Measurements from ENCODE around the gene LRTM2. TPM values are rescaled to one million over a fixed set of nuclear protein-coding genes. Genes with fewer than 3 reads are reported as not detected.

The LRTM2 gene
- total RNA-seq, 1 experiment from 2014 or later: 0.07 TPM

DNA sequence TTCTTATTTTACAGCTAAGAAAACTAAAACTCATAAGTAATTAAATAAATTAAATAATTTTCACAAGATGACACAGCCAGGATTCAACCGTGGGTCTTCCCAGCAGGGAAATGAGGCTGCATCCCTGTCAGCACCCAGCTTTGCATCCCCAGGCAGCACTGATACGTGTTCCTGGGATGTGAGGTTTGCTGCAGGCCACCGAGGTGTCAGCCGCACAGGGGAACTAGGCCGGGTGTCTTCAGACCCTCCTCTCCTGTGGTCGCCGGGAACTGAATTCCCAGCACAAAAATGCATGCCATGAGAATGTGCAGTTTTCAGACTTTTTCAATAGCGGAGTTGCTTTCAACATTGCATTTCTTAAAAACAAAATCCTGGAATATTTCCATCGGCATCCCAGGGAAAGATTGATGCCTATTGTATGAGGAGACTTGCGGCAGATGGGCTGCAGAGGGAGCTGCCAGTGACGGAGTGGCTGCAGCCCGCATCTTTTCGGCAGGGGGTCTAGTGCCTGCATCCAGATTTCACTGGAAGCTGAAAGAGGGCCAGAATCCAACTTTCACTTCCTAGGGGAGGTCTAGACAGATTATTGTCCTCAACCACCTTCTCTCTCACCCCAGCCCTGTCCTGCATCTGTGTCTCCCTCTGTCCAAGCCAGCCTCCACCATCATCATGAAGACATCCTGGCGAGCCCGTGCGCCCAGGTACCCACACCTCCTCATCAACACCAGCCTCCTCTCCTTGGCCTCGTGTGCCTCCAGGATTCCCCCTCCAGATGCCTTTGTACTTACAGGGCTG lies 12.6 kb downstream of the LRTM2 start:
- TF ChIP-seq ZFX (IDR thresholded peaks at IDR 0.05): no peak
- TF ChIP-seq, protein P1, sequence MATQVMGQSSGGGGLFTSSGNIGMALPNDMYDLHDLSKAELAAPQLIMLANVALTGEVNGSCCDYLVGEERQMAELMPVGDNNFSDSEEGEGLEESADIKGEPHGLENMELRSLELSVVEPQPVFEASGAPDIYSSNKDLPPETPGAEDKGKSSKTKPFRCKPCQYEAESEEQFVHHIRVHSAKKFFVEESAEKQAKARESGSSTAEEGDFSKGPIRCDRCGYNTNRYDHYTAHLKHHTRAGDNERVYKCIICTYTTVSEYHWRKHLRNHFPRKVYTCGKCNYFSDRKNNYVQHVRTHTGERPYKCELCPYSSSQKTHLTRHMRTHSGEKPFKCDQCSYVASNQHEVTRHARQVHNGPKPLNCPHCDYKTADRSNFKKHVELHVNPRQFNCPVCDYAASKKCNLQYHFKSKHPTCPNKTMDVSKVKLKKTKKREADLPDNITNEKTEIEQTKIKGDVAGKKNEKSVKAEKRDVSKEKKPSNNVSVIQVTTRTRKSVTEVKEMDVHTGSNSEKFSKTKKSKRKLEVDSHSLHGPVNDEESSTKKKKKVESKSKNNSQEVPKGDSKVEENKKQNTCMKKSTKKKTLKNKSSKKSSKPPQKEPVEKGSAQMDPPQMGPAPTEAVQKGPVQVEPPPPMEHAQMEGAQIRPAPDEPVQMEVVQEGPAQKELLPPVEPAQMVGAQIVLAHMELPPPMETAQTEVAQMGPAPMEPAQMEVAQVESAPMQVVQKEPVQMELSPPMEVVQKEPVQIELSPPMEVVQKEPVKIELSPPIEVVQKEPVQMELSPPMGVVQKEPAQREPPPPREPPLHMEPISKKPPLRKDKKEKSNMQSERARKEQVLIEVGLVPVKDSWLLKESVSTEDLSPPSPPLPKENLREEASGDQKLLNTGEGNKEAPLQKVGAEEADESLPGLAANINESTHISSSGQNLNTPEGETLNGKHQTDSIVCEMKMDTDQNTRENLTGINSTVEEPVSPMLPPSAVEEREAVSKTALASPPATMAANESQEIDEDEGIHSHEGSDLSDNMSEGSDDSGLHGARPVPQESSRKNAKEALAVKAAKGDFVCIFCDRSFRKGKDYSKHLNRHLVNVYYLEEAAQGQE (IDR thresholded peaks at IDR 0.05; ENCODE audit: low read depth): no peak
- TF ChIP-seq, protein P2, sequence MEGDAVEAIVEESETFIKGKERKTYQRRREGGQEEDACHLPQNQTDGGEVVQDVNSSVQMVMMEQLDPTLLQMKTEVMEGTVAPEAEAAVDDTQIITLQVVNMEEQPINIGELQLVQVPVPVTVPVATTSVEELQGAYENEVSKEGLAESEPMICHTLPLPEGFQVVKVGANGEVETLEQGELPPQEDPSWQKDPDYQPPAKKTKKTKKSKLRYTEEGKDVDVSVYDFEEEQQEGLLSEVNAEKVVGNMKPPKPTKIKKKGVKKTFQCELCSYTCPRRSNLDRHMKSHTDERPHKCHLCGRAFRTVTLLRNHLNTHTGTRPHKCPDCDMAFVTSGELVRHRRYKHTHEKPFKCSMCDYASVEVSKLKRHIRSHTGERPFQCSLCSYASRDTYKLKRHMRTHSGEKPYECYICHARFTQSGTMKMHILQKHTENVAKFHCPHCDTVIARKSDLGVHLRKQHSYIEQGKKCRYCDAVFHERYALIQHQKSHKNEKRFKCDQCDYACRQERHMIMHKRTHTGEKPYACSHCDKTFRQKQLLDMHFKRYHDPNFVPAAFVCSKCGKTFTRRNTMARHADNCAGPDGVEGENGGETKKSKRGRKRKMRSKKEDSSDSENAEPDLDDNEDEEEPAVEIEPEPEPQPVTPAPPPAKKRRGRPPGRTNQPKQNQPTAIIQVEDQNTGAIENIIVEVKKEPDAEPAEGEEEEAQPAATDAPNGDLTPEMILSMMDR (IDR thresholded peaks at IDR 0.05 in 2 of 3, conservative IDR thresholded peaks at IDR 0.05 in 1 of 3; ENCODE audit: borderline replicate concordance in 1 of 3, insufficient read depth in 1 of 3, low read depth in 2 of 3, low read length in 2 of 3): no peak
- no peak for TF ChIP-seq TCF7L2 (IDR thresholded peaks at IDR 0.05; ENCODE audit: borderline replicate concordance, extremely low read depth, insufficient read depth, insufficient read length)
- Histone ChIP-seq H3K79me2 (ENCODE audit: insufficient read depth, low read length) (no peaks in the 10 kb centered on the region), H3K27me3 (ENCODE audit: insufficient read depth, low read length) (peaks cover 13% of the 10 kb centered on the region), H3K4me2 (ENCODE audit: low read length) (no peak overlapping the region), H2AFZ (ENCODE audit: low read depth, low read length, poor library complexity, severe bottlenecking) (no peak overlapping the region), H3K27ac (ENCODE audit: low read depth, low read length) (no peak overlapping the region), H3K9me2 (ENCODE audit: insufficient read depth) (no peaks in the 10 kb centered on the region), H3K9ac (ENCODE audit: low read length) (no peak overlapping the region), H4K20me1 (ENCODE audit: insufficient read depth) (no peaks in the 10 kb centered on the region; the same call in 1 of the 2 replicates), H3K4me1 (ENCODE audit: control insufficient read depth in 1 of 2, insufficient read depth in 2 of 2, low read length in 2 of 2) (no peaks in the 10 kb centered on the region), H3K4me3 (replicated peaks in 1 of 2; ENCODE audit: low read depth in 1 of 2, low read length in 2 of 2) (no peak overlapping the region), H3K9me3 (ENCODE audit: control insufficient read depth in 1 of 2, insufficient read depth in 1 of 2, low read depth in 1 of 2, low read length in 2 of 2) (no peaks in the 10 kb centered on the region), H3K36me3 (ENCODE audit: control insufficient read depth in 1 of 2, insufficient read depth in 2 of 2, low read length in 2 of 2) (no peaks in the 10 kb centered on the region)
- BruUV-seq (replicated peaks): no TSS peak
- no peak for ATAC-seq
- intact Hi-C loops (cut with micrococcal nuclease): no loop called here
- ChIA-PET POLR2A (no interaction called here), CTCF (no interaction called here), RAD21 (ENCODE audit: low non-redundant PET in 1 of 2, low total read pairs in 2 of 2, uncharacterized antibody in 2 of 2, unreplicated experiment in 2 of 2) (no interaction called here)
- DNase-seq (ENCODE audit: low read depth, low spot score): no peak
